Activated CD8-positive, alpha-beta memory T cell treated with anti-CD3 and anti-CD28 coated beads, Interleukin-2, amount 50 U/mL, for 4 hours (primary cell): ENCODE data around the gene PPM1D.

Experiments used
- DNase-seq: peaks from one replicate; pipeline ENCODE4 v3.0.0-alpha.2; 2020

PPM1D gene

GRCh38 chr17:60676758-60677307 lies 76.8 kb downstream of the PPM1D start:
- no peak for DNase-seq

GRCh38 chr17:60677308-60678117 lies 77.5 kb downstream of the PPM1D start, which contains the start of gene BCAS3:
TSS of gene BCAS3 (plus strand) at chr17:60677851.
- DNase-seq: peak; percentile 93

GRCh38 chr17:60678118-60678444 lies 78.1 kb downstream of the PPM1D start:
- DNase-seq: no peak

- no peak for DNase-seq
These were observed 79.3 kb downstream of the PPM1D start for GRCh38 chr17:60679287-60679686.

- no peak for DNase-seq
These were observed 80.8 kb downstream of the PPM1D start for GRCh38 chr17:60680754-60681153.

- no peak for DNase-seq
These were observed 85.4 kb downstream of the PPM1D start for GRCh38 chr17:60685437-60685836.

GRCh38 chr17:60695960-60696359 lies 96.0 kb downstream of the PPM1D start:
- DNase-seq: no peak

- no peak for DNase-seq
These were observed 99.1 kb downstream of the PPM1D start for GRCh38 chr17:60699090-60699489.

GRCh38 chr17:60704170-60704569 lies 104.2 kb downstream of the PPM1D start:
- DNase-seq: no peak

GRCh38 chr17:60712675-60713074 lies 112.7 kb downstream of the PPM1D start:
- DNase-seq: no peak

- DNase-seq: no peak
These were observed 113.6 kb downstream of the PPM1D start for GRCh38 chr17:60713608-60714007.
